Epithelial cell of proximal tubule (primary cell): ENCODE measurements around the gene HLA-DMB. TPM values are rescaled to one million over a fixed set of nuclear protein-coding genes. Genes with fewer than 3 reads are reported as not detected.
A peak's percentile ranks its signal among the peaks of the same experiment; 100 is the strongest.

Experiments
- DNase-seq: peaks from one replicate; pipeline ENCODE4 v3.0.0-alpha.2; 2011; ENCODE audit warnings: low read depth
- H3K4me3 ChIP-seq: 2 replicates; pipeline ENCODE4 v1.5.1; 2011; ENCODE audit warnings: low read depth, mild to moderate bottlenecking, low read length
- CTCF ChIP-seq: conservative IDR thresholded peaks from 2 replicates; pipeline ENCODE4 v1.5.1; 2012; ENCODE audit warnings: low read depth, mild to moderate bottlenecking, low read length
- total RNA-seq: library from RNA; depleted of rRNA; stranded (reverse); fragments of >200 nt; gene quantifications from 2 replicates; pipeline ENCODE4 v1.2.3, GENCODE V29; 2015

The HLA-DMB gene
- total RNA-seq, 1 donor from 2014 or later: 4.2 TPM

GRCh38 chr6:32887616-32888015, 53.2 kb downstream of the HLA-DMB start:
- H3K4me3 ChIP-seq: no peak overlapping the region
- no peak for DNase-seq
- TF ChIP-seq CTCF: no peak

- no peak for DNase-seq
- no peak for TF ChIP-seq CTCF
Measured at GRCh38 chr6:32886681-32887383, 54.0 kb downstream of the HLA-DMB start.

GRCh38 chr6:32885698-32886286, 55.0 kb downstream of the HLA-DMB start:
- DNase-seq: peak; percentile 48
- no peak overlapping the region for H3K4me3 ChIP-seq
- peak; percentile 57 for TF ChIP-seq CTCF

More at GRCh38 chr6:32886681-32887383, 54.0 kb downstream of the HLA-DMB start:
- no peak overlapping the region for H3K4me3 ChIP-seq

Other genes starting within 250 kb of the HLA-DMB start
- not detected in 2 replicates for gene HLA-DQA2, start 199.6 kb downstream of the HLA-DMB start, total RNA-seq
- gene HLA-DQB2, start 177.5 kb downstream of the HLA-DMB start, total RNA-seq: not detected in 2 replicates
- 0.58 TPM in 1 of 2 replicates, not detected in the other for gene HLA-DOB, start 124.0 kb downstream of the HLA-DMB start, total RNA-seq
- 23.6 and 29.4 TPM in 2 replicates for gene TAP2, start 102.3 kb downstream of the HLA-DMB start, total RNA-seq
- 75.1 and 84.4 TPM in 2 replicates for gene PSMB8, start 97.0 kb downstream of the HLA-DMB start, total RNA-seq
- 50.7 and 54.5 TPM in 2 replicates for gene TAP1, start 87.3 kb downstream of the HLA-DMB start, total RNA-seq
- 20.5 and 24.3 TPM in 2 replicates for gene PSMB9, start 86.8 kb downstream of the HLA-DMB start, total RNA-seq
- 0.65 and 2.0 TPM in 2 replicates for gene HLA-DMA, start 12.1 kb upstream of the HLA-DMB start, total RNA-seq
- gene BRD2, start 27.6 kb upstream of the HLA-DMB start, total RNA-seq: 128 and 140 TPM in 2 replicates
- gene HLA-DOA, start 68.6 kb upstream of the HLA-DMB start, total RNA-seq: 1.6 TPM in 1 of 2 replicates, not detected in the other
- gene HLA-DPA1, start 132.6 kb upstream of the HLA-DMB start, total RNA-seq: 6.8 and 7.1 TPM in 2 replicates
- 49.4 and 52.3 TPM in 2 replicates for gene HLA-DPB1, start 135.0 kb upstream of the HLA-DMB start, total RNA-seq